RPMI7951 (cell line): ENCODE results near the gene STYK1. TPM values are rescaled to one million over a fixed set of nuclear protein-coding genes. Genes with fewer than 3 reads are reported as not detected.

Source experiments
- total RNA-seq: library from RNA; depleted of rRNA; stranded (reverse); fragments of >200 nt; shearing (Covaris generic); gene quantifications from 2 replicates; pipeline ENCODE4 v1.2.3, GENCODE V29; 2014; rRNA removed

The STYK1 gene
- total RNA-seq, 1 experiment from 2014 or later = 0.84 TPM

Other genes starting within 250 kb of the STYK1 start
- gene KLRC2, start 238.0 kb downstream of the STYK1 start, total RNA-seq = 10.5 and 17.4 TPM in 2 replicates
- gene KLRC1, start 220.7 kb downstream of the STYK1 start, total RNA-seq = not detected in 2 replicates
- gene EIF2S3B, start 168.2 kb downstream of the STYK1 start, total RNA-seq = 0.29 and 0.36 TPM in 2 replicates
- 53.4 and 69.1 TPM in 2 replicates for gene MAGOHB, start 60.4 kb downstream of the STYK1 start, total RNA-seq
- 36.4 and 44.9 TPM in 2 replicates for gene YBX3, start 49.3 kb upstream of the STYK1 start, total RNA-seq
- not detected in 2 replicates for gene TAS2R7, start 128.6 kb upstream of the STYK1 start, total RNA-seq
- 0.20 TPM in 1 of 2 replicates, not detected in the other for gene TAS2R8, start 133.2 kb upstream of the STYK1 start, total RNA-seq
- gene TAS2R9, start 136.1 kb upstream of the STYK1 start, total RNA-seq = not detected in 2 replicates
- 0.60 and 0.68 TPM in 2 replicates for gene TAS2R10, start 152.3 kb upstream of the STYK1 start, total RNA-seq
- gene PRR4, start 175.4 kb upstream of the STYK1 start, total RNA-seq = 1.3 and 2.2 TPM in 2 replicates
- gene PRH1, start 210.2 kb upstream of the STYK1 start, total RNA-seq = 3.5 and 10.7 TPM in 2 replicates
- gene TAS2R13, start 235.5 kb upstream of the STYK1 start, total RNA-seq = 0.20 and 0.48 TPM in 2 replicates